Jurkat, Clone E6-1 (cell line): Measurements from ENCODE around the gene TKTL1.

Experiments
- DNase-seq: peaks from one replicate; pipeline ENCODE4 v3.0.0-alpha.2; 2011; ENCODE audit warnings: low read depth, low spot score
- H3K4me3 ChIP-seq: 2 replicates; pipeline ENCODE4 v1.5.1; 2011; ENCODE audit warnings: mild to moderate bottlenecking, low read length, control low read depth, moderate library complexity

Gene TKTL1

GRCh38 chrX:154371017-154371788 lies 75.6 kb downstream of the TKTL1 start:
- peak; percentile 86 for DNase-seq
- H3K4me3 ChIP-seq: peak overlapping the region; percentile 81

GRCh38 chrX:154371789-154372300 lies 76.2 kb downstream of the TKTL1 start:
- no peak overlapping the region; the same call in 1 of the 2 replicates for H3K4me3 ChIP-seq
- no peak for DNase-seq

- DNase-seq: no peak
- H3K4me3 ChIP-seq: no peak overlapping the region
Measured at GRCh38 chrX:154372612-154373022, 77.0 kb downstream of the TKTL1 start.

- H3K4me3 ChIP-seq: no peak overlapping the region
- no peak for DNase-seq
Measured at GRCh38 chrX:154373340-154374306, 78.0 kb downstream of the TKTL1 start.

- no peak within 1 kb of the TSS for H3K4me3 ChIP-seq
- DNase-seq: no peak
Measured at GRCh38 chrX:154374313-154375155, 78.9 kb downstream of the TKTL1 start, which contains the start of gene FLNA. Gene FLNA (minus strand): TSS chrX:154374634. CDS start chrX:154371245, 3,389 bp downstream.

GRCh38 chrX:154375156-154375504 lies 79.5 kb downstream of the TKTL1 start:
- no peak for DNase-seq
- no peak overlapping the region for H3K4me3 ChIP-seq

GRCh38 chrX:154376774-154377173 lies 81.2 kb downstream of the TKTL1 start:
- H3K4me3 ChIP-seq: no peak overlapping the region

GRCh38 chrX:154378059-154378798 lies 82.6 kb downstream of the TKTL1 start:
- no peak for DNase-seq
- H3K4me3 ChIP-seq: peak overlapping the region; percentile 57

More at GRCh38 chrX:154376774-154377173, 81.2 kb downstream of the TKTL1 start:
- DNase-seq: no peak

- H3K4me3 ChIP-seq: peak within 1 kb of the TSS; percentile 63
- DNase-seq: peak; percentile 94
Measured at GRCh38 chrX:154378799-154379568, 83.4 kb downstream of the TKTL1 start, which contains the start of gene EMD. Gene EMD (plus strand): TSS chrX:154379295. CDS start chrX:154379485, 190 bp downstream.

- H3K4me3 ChIP-seq: peak overlapping the region; percentile 63
- no peak for DNase-seq
Measured at GRCh38 chrX:154379569-154379951, 84.0 kb downstream of the TKTL1 start.
